ENCODE measurements around the gene AUH. TPM values are rescaled to one million over a fixed set of nuclear protein-coding genes. Genes with fewer than 3 reads are reported as not detected.
A peak's percentile ranks its signal among the peaks of the same experiment; 100 is the strongest.

AUH gene
- total RNA-seq, 1 donor from 2014 or later = 17.3 TPM

DNA sequence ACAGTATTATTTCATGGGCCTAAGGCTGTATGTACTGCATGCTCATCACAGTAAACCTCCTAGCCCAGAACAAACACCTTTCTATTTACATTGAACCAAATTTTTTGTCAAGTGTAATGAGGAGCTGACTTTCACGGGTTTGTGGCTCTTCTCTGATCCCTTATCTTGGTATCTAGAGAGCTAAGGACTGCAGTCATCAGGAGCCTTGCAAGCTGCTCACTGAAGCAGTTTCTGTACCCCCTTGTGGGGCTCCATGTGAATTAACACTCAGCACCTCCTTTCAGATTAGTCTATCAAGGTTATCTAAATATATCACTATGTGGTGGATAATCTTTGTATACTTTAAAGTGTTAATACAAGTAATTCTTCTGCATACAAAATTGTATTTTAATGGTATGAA, 108.2 kb downstream of the AUH start:
- Histone ChIP-seq H3K36me3 (no peaks in the 10 kb centered on the region), H3K27me3 (ENCODE audit: low read depth) (no peaks in the 10 kb centered on the region), H3K27ac (no peak overlapping the region), H3K4me1 (no peaks in the 10 kb centered on the region), H3K4me3 (no peak overlapping the region), H3K9me3 (no peaks in the 10 kb centered on the region)
- no peak for DNase-seq
- TF ChIP-seq CTCF (IDR thresholded peaks at IDR 0.05) = no peak
- intact Hi-C loops (cut with DNase I) = no loop called here
- peak in 1 of 2 donors; percentile 48 for ATAC-seq

GRCh38 chr9:91248707-91249106, 113.0 kb downstream of the AUH start:
- Histone ChIP-seq H3K36me3 (no peaks in the 10 kb centered on the region), H3K9me3 (no peaks in the 10 kb centered on the region), H3K4me3 (no peak overlapping the region), H3K27ac (no peak overlapping the region), H3K4me1 (no peaks in the 10 kb centered on the region), H3K27me3 (ENCODE audit: low read depth) (no peaks in the 10 kb centered on the region)
- TF ChIP-seq CTCF (IDR thresholded peaks at IDR 0.05) = no peak
- intact Hi-C loops (cut with DNase I) = no loop called here
- DNase-seq = no peak
- no peak for ATAC-seq

DNA sequence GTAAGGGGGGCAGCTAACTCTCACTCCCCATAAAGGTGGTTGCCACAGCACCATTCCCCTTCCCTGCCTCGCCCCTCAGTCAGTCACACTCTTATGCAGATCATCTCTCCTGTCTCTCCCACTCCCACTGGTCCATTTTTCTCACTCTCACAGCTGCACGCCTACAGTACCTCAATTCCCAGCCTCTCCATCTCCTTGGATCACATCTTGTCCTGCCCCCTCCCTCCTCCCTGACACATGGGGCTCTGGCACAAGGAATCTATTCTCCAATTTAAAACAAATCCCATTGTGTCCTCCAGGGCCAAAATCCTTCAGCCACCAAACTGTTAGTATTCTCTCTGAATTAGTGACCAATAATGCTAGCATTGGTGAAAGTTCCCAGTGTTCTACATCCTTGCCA, 114.4 kb downstream of the AUH start:
- Histone ChIP-seq H3K27me3 (ENCODE audit: low read depth) (no peaks in the 10 kb centered on the region), H3K27ac (no peak overlapping the region), H3K4me1 (no peaks in the 10 kb centered on the region), H3K9me3 (no peaks in the 10 kb centered on the region), H3K36me3 (no peaks in the 10 kb centered on the region), H3K4me3 (no peak overlapping the region)
- intact Hi-C loops (cut with DNase I) = no loop called here
- no peak for ATAC-seq
- no peak for DNase-seq
- TF ChIP-seq CTCF (IDR thresholded peaks at IDR 0.05) = no peak

- no peak overlapping the region for H3K4me3 ChIP-seq
- no peak for TF ChIP-seq CTCF (IDR thresholded peaks at IDR 0.05)
- H3K27ac ChIP-seq = no peak overlapping the region
- no peaks in the 10 kb centered on the region for H3K4me1 ChIP-seq
- H3K27me3 ChIP-seq (ENCODE audit: low read depth) = no peaks in the 10 kb centered on the region
- DNase-seq (no peak), ATAC-seq (no peak)
- H3K9me3 ChIP-seq = no peaks in the 10 kb centered on the region
- intact Hi-C loops (cut with DNase I) = no loop called here
- H3K36me3 ChIP-seq = no peaks in the 10 kb centered on the region
Measured at GRCh38 chr9:91246846-91247245, 114.9 kb downstream of the AUH start.

GRCh38 chr9:91245431-91246313, 116.0 kb downstream of the AUH start:
- H3K4me3 ChIP-seq = no peak overlapping the region
- ATAC-seq (no peak), DNase-seq (no peak)
- intact Hi-C loops (cut with DNase I) = no loop called here
- no peaks in the 10 kb centered on the region for H3K9me3 ChIP-seq
- H3K4me1 ChIP-seq = no peaks in the 10 kb centered on the region
- no peak for TF ChIP-seq CTCF (IDR thresholded peaks at IDR 0.05)
- no peaks in the 10 kb centered on the region for H3K36me3 ChIP-seq
- no peak overlapping the region for H3K27ac ChIP-seq
- H3K27me3 ChIP-seq (ENCODE audit: low read depth) = no peaks in the 10 kb centered on the region
